ENCODE data around the gene SIVA1. TPM values are rescaled to one million over a fixed set of nuclear protein-coding genes. Genes with fewer than 3 reads are reported as not detected.

SIVA1 gene
- total and polyA plus RNA-seq, 9 donors = 2.4 to 385 (median 91.6) TPM

DNA sequence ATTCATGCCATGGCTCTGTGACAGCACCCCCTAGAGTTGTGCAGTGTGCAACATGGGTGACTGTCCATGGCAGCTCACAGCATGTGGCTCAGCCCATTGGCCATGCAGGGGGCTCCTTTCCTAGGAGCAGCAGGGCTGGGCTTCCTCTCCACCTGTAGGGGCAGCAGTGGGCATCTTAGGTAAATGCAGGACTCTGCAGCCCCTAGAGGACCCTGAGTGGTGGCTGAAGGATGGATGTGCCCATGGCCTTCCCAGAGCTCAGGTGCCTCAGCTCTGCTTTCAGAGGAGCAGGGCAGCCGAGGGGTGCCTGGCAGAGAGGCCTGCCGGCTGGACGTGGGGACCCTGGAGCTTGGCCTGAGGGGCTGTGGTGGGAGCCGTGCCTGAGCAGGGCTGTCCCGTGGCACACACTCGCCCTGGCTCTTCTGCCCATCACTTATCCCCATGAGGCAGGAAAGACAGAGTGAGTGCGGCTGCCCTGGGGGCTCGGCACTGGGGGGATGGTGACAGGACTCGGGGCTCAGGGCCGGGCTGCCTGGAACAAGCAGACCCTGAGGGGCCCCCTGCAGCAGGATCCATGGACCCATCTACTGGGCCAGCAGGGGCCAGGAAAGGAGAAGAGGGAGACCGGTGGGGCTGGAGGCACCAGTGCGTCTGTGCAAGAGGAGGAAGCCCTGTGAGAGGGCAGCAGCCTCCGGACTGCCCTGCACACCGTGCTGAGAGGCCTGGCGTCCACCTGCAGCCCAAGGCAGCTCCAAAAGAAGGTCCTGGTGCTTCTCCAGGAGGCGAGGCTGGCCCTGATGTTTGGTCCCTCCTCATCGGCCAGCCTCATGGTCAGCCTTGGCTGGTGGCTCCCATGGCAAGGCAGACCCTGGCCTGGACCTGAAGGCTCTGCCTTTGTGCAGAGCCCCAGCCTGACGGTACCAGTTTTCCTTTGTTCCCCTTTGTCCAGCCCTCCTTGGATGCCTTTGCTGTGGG is 21.3 kb upstream of the SIVA1 start:
- intact Hi-C loops (cut with DNase I) = no loop called here
- no peak overlapping the region for H3K4me3 ChIP-seq
- H3K27ac ChIP-seq = no peak overlapping the region
- TF ChIP-seq EP300 (IDR thresholded peaks at IDR 0.05) = no peak
- TF ChIP-seq POLR2A (IDR thresholded peaks at IDR 0.05) = no peak
- TF ChIP-seq, protein P1, sequence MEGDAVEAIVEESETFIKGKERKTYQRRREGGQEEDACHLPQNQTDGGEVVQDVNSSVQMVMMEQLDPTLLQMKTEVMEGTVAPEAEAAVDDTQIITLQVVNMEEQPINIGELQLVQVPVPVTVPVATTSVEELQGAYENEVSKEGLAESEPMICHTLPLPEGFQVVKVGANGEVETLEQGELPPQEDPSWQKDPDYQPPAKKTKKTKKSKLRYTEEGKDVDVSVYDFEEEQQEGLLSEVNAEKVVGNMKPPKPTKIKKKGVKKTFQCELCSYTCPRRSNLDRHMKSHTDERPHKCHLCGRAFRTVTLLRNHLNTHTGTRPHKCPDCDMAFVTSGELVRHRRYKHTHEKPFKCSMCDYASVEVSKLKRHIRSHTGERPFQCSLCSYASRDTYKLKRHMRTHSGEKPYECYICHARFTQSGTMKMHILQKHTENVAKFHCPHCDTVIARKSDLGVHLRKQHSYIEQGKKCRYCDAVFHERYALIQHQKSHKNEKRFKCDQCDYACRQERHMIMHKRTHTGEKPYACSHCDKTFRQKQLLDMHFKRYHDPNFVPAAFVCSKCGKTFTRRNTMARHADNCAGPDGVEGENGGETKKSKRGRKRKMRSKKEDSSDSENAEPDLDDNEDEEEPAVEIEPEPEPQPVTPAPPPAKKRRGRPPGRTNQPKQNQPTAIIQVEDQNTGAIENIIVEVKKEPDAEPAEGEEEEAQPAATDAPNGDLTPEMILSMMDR (IDR thresholded peaks at IDR 0.05) = no peak
- H3K9me3 ChIP-seq = no peaks in the 10 kb centered on the region
- 88 to 90% (median 88%) methylated on average over 18 of the region's 18 CpGs for WGBS, 3 donors
- no peak for DNase-seq
- H3K27me3 ChIP-seq = no peaks in the 10 kb centered on the region
- no peaks in the 10 kb centered on the region for H3K36me3 ChIP-seq
- H3K4me1 ChIP-seq (ENCODE audit: insufficient read depth) = no peaks in the 10 kb centered on the region

- Histone ChIP-seq H3K36me3 (no peaks in the 10 kb centered on the region), H3K4me3 (no peak overlapping the region), H3K4me1 (ENCODE audit: insufficient read depth) (no peaks in the 10 kb centered on the region), H3K27me3 (no peaks in the 10 kb centered on the region), H3K27ac (no peak overlapping the region), H3K9me3 (no peaks in the 10 kb centered on the region)
- no peak for DNase-seq
- 82 to 87% (median 86%) methylated on average over 14 of the region's 14 CpGs for WGBS, 3 donors
- intact Hi-C loops (cut with DNase I) = no loop called here
- TF ChIP-seq EP300 (IDR thresholded peaks at IDR 0.05) (no peak), POLR2A (IDR thresholded peaks at IDR 0.05) (no peak)
- TF ChIP-seq, protein P1 (IDR thresholded peaks at IDR 0.05) = no peak
Measured at GRCh38 chr14:104732355-104732804, 20.6 kb upstream of the SIVA1 start.

DNA sequence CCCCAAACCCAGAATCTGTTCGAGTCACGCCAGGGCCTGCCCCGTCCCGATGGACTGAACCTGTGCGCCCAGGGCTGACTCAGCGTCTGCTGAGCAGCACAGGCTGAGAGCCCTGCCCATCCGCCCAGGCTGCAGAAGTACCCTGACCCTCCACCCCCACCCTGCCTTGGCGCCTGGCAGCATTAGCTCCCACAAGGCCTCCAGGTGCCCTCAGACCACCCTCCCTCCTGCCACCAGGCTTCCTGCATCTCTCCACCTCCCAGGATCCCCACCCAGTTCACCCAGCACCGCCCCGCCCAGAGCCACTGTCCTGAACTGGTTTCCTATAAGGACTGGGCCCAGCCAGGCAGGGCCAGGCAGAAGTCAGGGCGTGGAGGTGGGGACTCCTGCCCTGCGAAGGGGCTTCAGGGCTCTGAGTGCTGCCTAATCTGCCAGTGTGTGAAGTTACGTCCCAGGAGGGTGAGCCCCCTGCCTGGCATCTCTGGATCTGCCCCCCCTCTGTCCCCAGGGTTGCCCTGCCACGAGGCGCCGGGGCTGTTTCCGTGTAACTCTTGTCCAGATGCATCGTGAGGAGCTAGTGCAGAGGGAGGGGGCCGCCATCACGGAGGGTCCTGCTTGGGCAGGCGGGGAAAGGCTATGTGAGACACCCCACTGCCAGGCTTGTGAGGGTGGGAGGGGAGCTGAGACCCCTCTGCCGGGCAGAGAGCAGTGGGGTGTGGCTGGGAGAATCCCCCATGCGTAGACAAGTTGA is 19.8 kb upstream of the SIVA1 start:
- 85 to 87% (median 86%) methylated on average over 23 of the region's 23 CpGs for WGBS, 3 donors
- Histone ChIP-seq H3K27me3 (no peaks in the 10 kb centered on the region), H3K4me1 (ENCODE audit: insufficient read depth) (no peaks in the 10 kb centered on the region), H3K36me3 (no peaks in the 10 kb centered on the region), H3K27ac (no peak overlapping the region), H3K4me3 (no peak overlapping the region), H3K9me3 (no peaks in the 10 kb centered on the region)
- intact Hi-C loops (cut with DNase I) = no loop called here
- no peak for DNase-seq
- TF ChIP-seq POLR2A (IDR thresholded peaks at IDR 0.05) (no peak), EP300 (IDR thresholded peaks at IDR 0.05) (no peak)
- TF ChIP-seq, protein P1 (IDR thresholded peaks at IDR 0.05) = no peak

DNA sequence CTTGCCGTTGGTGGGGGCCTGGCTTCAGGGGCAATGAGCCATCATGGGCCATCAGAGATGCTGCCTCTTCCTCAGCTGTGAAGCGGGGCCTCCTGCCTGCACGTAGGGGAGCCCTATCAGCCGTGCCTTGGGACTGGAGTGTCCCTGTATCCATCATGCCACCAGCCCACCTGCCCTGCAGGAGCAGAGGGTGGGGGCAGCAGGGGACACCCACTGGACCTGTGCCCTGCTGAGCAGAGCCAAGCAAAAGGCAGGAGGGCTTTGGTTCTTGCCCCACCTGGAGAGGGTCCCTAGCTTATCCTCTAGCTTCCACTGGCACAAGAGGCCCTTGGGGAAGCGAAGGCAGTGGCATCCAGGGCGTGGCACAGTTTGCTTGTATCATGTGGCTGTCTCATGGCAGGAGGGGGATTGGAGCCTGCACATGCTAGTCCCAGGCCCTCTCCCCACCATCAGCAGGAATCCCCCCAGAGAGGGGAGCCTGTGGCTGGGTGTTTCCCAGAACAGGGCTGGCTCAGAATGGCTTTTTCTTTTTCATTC is 18.8 kb upstream of the SIVA1 start:
- DNase-seq = no peak
- no peak overlapping the region for H3K27ac ChIP-seq
- intact Hi-C loops (cut with DNase I) = no loop called here
- no peaks in the 10 kb centered on the region for H3K9me3 ChIP-seq
- no peaks in the 10 kb centered on the region for H3K4me1 ChIP-seq (ENCODE audit: insufficient read depth)
- H3K4me3 ChIP-seq = no peak overlapping the region
- WGBS, 3 donors = 80 to 85% (median 81%) methylated on average over 6 of the region's 6 CpGs
- no peaks in the 10 kb centered on the region for H3K36me3 ChIP-seq
- H3K27me3 ChIP-seq = no peaks in the 10 kb centered on the region
- no peak for TF ChIP-seq POLR2A (IDR thresholded peaks at IDR 0.05)
- no peak for TF ChIP-seq EP300 (IDR thresholded peaks at IDR 0.05)
- TF ChIP-seq, protein P1 (IDR thresholded peaks at IDR 0.05) = no peak
